Measurements from ENCODE around the gene LBH. TPM values are rescaled to one million over a fixed set of nuclear protein-coding genes. Genes with fewer than 3 reads are reported as not detected.

The LBH gene
- total and polyA plus RNA-seq, 2 of the 13 experiments (the other 11 are each of a cell fraction or from before 2014, with no cell fraction given): 0.09 to 0.25 TPM

DNA sequence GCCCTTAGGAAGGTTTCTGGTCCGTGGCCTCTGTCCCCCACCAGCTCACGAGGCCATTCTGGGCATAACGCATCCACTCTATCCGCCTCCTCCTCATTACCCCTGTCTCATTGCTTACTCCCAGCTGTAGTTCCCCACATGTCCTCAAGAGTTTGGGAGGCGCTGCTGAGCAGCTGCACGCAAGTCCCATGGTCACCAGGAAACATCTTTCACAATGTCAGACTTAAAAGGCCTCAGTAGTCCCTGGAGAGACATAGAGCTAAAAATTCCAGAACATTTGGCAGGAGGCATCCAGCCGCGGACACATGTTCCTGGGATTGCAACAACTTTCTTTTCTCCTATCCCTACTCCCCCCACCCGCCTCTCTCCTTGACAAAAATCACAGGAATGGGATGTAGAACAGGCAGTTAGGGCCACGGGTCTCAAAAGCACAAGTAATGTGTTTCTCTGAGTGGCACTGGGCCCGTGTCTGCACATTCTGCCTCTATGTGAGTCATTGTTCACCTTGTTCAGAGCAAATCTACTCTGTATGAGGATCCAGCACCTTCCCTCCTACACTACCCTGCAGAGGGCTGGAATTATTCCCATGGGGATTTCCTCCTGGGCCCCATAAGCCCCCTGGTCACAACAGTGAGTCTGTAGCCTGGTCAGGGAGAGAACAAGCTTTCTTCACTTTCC, 8.1 kb downstream of the LBH start (continued):
- TF ChIP-seq, protein P1, sequence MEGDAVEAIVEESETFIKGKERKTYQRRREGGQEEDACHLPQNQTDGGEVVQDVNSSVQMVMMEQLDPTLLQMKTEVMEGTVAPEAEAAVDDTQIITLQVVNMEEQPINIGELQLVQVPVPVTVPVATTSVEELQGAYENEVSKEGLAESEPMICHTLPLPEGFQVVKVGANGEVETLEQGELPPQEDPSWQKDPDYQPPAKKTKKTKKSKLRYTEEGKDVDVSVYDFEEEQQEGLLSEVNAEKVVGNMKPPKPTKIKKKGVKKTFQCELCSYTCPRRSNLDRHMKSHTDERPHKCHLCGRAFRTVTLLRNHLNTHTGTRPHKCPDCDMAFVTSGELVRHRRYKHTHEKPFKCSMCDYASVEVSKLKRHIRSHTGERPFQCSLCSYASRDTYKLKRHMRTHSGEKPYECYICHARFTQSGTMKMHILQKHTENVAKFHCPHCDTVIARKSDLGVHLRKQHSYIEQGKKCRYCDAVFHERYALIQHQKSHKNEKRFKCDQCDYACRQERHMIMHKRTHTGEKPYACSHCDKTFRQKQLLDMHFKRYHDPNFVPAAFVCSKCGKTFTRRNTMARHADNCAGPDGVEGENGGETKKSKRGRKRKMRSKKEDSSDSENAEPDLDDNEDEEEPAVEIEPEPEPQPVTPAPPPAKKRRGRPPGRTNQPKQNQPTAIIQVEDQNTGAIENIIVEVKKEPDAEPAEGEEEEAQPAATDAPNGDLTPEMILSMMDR (CRISPR knock-in tag; IDR thresholded peaks at IDR 0.05): peak; percentile 68
- no peak for TF ChIP-seq SRSF4 (IDR thresholded peaks at IDR 0.05; ENCODE audit: low read depth, low read length, poor library complexity, severe bottlenecking)
- no peak for TF ChIP-seq MTA3 (CRISPR knock-in tag; IDR thresholded peaks at IDR 0.05)
- TF ChIP-seq MTF1 (CRISPR knock-in tag; IDR thresholded peaks at IDR 0.05): no peak
- no peak for TF ChIP-seq NAIF1 (CRISPR knock-in tag; IDR thresholded peaks at IDR 0.05; ENCODE audit: borderline replicate concordance)
- TF ChIP-seq, protein P2, sequence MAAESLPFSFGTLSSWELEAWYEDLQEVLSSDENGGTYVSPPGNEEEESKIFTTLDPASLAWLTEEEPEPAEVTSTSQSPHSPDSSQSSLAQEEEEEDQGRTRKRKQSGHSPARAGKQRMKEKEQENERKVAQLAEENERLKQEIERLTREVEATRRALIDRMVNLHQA (CRISPR knock-in tag; IDR thresholded peaks at IDR 0.05): no peak
- TF ChIP-seq ARID2 (CRISPR knock-in tag; IDR thresholded peaks at IDR 0.05; ENCODE audit: borderline replicate concordance): no peak
- TF ChIP-seq RFX5 (IDR thresholded peaks at IDR 0.05; ENCODE audit: low read depth, low read length): 0 out of 2 replicates have a peak, but pooled peaks have one; percentile 24
- no peak for TF ChIP-seq IKZF4 (CRISPR knock-in tag; IDR thresholded peaks at IDR 0.05; ENCODE audit: borderline replicate concordance, low read depth, not compliant biosample characterization)
- peak; percentile 18; the same call in 1 of the 2 replicates for TF ChIP-seq ZBTB33 (CRISPR knock-in tag; IDR thresholded peaks at IDR 0.05)
- no peak for TF ChIP-seq ZNF276 (CRISPR knock-in tag; IDR thresholded peaks at IDR 0.05; ENCODE audit: low read depth)
- no peak for TF ChIP-seq ASH2L (IDR thresholded peaks at IDR 0.05; ENCODE audit: insufficient read length, low read depth, low read length)
- TF ChIP-seq STAG1 (CRISPR knock-in tag; IDR thresholded peaks at IDR 0.05): peak; percentile 51
- TF ChIP-seq ARNT (IDR thresholded peaks at IDR 0.05): no peak
- TF ChIP-seq, protein P3, sequence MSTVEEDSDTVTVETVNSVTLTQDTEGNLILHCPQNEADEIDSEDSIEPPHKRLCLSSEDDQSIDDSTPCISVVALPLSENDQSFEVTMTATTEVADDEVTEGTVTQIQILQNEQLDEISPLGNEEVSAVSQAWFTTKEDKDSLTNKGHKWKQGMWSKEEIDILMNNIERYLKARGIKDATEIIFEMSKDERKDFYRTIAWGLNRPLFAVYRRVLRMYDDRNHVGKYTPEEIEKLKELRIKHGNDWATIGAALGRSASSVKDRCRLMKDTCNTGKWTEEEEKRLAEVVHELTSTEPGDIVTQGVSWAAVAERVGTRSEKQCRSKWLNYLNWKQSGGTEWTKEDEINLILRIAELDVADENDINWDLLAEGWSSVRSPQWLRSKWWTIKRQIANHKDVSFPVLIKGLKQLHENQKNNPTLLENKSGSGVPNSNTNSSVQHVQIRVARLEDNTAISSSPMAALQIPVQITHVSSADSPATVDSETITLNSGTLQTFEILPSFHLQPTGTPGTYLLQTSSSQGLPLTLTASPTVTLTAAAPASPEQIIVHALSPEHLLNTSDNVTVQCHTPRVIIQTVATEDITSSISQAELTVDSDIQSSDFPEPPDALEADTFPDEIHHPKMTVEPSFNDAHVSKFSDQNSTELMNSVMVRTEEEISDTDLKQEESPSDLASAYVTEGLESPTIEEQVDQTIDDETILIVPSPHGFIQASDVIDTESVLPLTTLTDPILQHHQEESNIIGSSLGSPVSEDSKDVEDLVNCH (CRISPR knock-in tag; IDR thresholded peaks at IDR 0.05): no peak
- no peak for TF ChIP-seq PAF1 (CRISPR knock-in tag; IDR thresholded peaks at IDR 0.05)
- TF ChIP-seq SMC3 (IDR thresholded peaks at IDR 0.05; ENCODE audit: low read length): peak; percentile 40; the same call in 1 of the 2 replicates
- no peak for TF ChIP-seq ZNF451 (CRISPR knock-in tag; IDR thresholded peaks at IDR 0.05)
- TF ChIP-seq KLF9 (CRISPR knock-in tag; IDR thresholded peaks at IDR 0.05; ENCODE audit: low read depth): no peak
- no peak for TF ChIP-seq ZMYM3 (CRISPR knock-in tag; IDR thresholded peaks at IDR 0.05)
- TF ChIP-seq RAD51 (IDR thresholded peaks at IDR 0.05; ENCODE audit: borderline replicate concordance): no peak
- no peak for TF ChIP-seq NFE2L1 (CRISPR knock-in tag; IDR thresholded peaks at IDR 0.05; ENCODE audit: borderline replicate concordance)
- TF ChIP-seq GTF2F1 (IDR thresholded peaks at IDR 0.05; ENCODE audit: low read length): no peak
